HS-5 (cell line): ENCODE results near the gene AVPR1B.
"Not testable (repeated sequence)": the region's sequence is repeated elsewhere in the genome, so short reads cannot be mapped to it uniquely, and the experiment has no call there.

Source experiments
- DNase-seq: peaks from one replicate; pipeline ENCODE4 v3.0.0-alpha.2; 2012; ENCODE audit warnings: low read depth

The AVPR1B gene

GRCh38 chr1:206081856-206082255 is 35.3 kb downstream of the AVPR1B start:
- no peak for DNase-seq

GRCh38 chr1:206080026-206080820 is 37.0 kb downstream of the AVPR1B start:
- DNase-seq: no peak

GRCh38 chr1:206079135-206079534 is 38.1 kb downstream of the AVPR1B start:
- no peak for DNase-seq

GRCh38 chr1:206075786-206076755 is 41.1 kb downstream of the AVPR1B start:
- no peak for DNase-seq

DNA sequence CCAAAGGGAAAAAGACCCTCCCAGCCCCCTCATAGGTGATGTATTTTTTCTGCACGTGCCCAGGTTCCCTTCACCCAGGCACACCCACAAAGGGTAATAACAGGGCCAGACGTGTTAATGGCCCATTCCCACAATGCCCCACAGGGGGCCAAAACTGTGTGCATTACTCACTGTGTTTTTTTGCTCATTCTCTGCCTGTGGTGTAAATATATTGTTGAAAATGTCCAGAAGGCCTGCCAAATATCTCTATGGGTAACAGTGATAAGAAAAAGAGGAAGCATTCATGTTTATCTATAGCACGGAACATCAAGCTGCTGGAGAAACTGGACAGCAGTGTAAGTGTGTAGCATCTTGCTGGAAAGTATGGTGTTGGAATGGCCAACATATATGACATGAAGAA is 42.3 kb downstream of the AVPR1B start:
- DNase-seq: no peak

GRCh38 chr1:206070627-206071304 is 46.4 kb downstream of the AVPR1B start:
- no peak for DNase-seq

DNA sequence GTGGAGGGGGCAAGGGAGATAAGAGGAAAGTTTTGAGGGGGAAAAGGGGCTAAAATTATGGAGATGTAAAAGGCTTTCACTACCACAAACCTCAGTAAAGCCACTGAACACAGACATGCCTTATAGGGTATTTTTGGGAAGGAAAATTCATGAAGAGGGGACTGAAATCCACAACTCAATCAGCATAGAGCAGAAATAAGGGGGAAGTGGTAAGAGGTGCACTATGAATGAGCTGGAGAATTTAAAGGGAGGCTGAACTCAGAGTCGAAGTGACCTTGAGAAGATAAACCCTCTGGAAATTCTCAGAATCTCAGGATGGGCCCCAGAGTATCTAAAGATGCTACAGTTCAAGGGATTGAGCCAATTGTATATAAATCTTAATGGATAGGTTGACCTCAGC is 48.9 kb downstream of the AVPR1B start:
- no peak for DNase-seq

- no peak for DNase-seq
These were observed 49.5 kb downstream of the AVPR1B start for GRCh38 chr1:206067486-206068227.

GRCh38 chr1:206066479-206067171 is 50.6 kb downstream of the AVPR1B start:
- no peak for DNase-seq

DNA sequence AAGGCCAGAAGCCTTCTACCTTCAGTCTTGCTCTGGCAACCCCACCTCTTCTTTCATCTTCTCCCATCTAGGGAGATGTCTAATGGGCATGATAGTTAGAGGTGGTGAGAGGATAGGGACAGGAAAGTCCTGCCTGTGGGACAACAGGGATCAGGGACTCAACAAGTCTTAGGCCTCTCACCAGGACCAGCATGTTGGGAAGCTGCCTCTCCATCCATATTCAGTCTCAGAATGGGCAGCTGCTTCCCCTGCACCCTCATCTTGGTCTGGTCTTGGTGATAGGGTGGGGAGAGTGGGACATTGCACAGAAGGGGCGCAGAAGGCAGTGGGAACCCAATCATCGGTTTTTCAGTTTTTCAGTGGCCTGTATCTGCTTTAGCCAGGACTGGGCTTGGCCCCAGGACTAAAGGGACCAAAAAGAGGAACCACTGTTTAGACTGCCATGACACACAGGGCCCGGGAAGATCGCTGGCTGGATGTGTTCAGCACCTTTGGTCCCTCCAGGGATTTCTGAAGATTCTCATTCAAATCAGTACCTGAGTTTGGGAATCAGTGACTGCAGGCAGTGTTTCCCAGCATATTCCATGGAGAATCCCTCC is 51.5 kb downstream of the AVPR1B start:
- no peak for DNase-seq

- DNase-seq: not testable (repeated sequence)
These were observed 52.7 kb downstream of the AVPR1B start for GRCh38 chr1:206064501-206064900.

DNA sequence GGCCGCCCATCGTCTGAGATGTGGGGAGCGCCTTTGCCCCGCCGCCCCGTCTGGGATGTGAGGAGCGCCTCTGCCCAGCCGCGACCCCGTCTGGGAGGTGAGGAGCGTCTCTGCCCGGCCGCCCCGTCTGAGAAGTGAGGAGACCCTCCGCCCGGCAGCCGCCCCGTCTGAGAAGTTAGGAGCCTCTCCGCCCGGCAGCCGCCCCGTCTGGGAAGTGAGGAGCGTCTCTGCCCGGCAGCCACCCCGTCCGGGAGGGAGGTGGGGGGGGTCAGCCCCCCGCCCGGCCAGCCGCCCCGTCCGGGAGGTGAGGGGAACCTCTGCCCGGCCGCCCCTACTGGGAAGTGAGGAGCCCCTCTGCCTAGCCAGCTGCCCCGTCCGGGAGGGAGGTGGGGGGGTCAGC is 53.2 kb downstream of the AVPR1B start:
- not testable (repeated sequence) for DNase-seq

- DNase-seq: no peak
These were observed 54.7 kb downstream of the AVPR1B start for GRCh38 chr1:206062464-206062863.

GRCh38 chr1:206060844-206061243 is 56.3 kb downstream of the AVPR1B start:
- DNase-seq: no peak
